GM18870 (cell line): ENCODE results near the gene FGD2.
"Not testable (repeated sequence)": the region's sequence is repeated elsewhere in the genome, so short reads cannot be mapped to it uniquely, and the experiment has no call there.

Experiments used
- ATAC-seq: cut with Tn5 transposase; IDR thresholded peaks from one replicate; pipeline ENCODE4 v1.9.1; 2021; ENCODE audit warnings: moderate library complexity; ENCODE audit not compliant: unreplicated experiment

FGD2 gene

DNA sequence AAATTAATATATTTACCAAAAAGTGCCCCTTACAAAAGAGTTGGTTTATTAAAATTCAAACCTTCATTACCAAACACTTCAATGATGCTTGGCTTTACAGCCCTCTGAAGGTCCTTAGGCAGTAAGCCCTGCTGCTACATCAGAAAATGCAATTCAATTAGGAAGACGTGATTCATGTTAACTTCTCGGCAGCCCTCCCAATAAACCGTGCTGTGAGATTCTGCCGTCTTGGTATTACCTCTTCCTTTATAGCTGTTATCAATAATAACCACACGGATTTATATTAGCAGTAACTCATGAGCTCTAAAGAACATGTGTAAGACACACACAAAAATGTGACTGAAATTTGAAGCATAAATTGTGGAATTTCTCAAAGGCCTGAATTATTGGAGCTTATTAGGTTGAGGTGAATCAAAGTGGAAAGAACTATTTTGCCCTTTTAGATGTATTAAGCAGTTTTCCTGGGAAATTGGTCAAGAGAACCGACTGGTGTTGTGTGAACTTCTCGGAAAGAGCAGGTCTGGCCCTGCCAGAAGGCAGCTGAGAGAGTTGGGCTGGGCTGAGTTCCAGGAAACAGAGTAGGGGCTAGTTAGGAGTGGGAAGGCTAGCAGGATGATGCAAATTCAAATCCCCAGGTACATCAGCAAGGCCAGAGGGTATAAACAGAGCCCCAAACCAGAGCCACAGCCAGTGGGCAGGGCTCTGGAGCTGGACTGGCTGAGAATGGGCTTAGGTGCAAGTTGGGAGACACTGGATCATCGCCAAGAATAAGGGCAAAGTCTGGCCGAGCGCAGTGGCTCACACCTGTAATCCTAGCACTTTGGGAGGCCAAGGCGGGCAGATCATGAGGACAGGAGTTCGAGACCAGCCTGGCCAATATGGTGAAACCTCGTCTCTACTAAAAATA is 33.1 kb downstream of the FGD2 start:
- ATAC-seq, result no peak

DNA sequence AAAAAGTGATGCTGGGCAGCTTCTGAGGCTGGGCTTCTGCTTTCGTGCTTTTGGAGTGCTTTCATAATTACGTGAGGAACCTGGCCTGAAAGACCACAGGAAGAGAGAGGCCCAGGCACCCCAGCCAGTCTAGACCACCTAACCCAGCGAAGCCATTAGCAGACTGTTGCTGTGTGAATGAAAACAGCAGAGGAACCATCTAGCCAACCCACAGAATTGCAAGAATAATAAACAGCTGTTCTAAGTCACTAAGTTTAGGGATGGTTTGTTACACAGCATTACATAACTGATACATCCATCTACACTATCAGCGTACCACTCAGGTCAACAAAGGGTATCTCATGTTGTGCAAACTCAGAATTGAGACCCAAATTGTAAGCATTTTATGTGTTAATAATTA is 34.5 kb downstream of the FGD2 start:
- no peak for ATAC-seq

DNA sequence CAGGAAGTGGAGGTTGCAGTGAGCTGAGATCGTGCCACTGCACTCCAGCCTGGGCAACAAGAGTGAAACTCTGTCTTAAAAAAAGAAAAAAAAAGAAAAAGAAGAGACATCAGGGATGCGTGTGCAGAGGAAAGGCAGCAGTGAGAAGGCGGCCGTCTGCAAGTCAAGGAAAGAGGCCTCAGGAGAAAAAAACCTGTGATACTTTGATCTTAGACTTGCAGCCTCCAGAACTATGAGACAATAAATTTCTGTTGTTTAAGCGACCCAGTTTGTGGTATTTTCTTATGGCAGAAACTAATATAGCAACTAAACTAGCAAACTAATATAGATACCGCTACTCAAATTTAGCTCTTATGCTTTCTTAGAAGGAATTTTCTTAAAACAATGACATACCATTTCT is 36.1 kb downstream of the FGD2 start:
- no peak for ATAC-seq

DNA sequence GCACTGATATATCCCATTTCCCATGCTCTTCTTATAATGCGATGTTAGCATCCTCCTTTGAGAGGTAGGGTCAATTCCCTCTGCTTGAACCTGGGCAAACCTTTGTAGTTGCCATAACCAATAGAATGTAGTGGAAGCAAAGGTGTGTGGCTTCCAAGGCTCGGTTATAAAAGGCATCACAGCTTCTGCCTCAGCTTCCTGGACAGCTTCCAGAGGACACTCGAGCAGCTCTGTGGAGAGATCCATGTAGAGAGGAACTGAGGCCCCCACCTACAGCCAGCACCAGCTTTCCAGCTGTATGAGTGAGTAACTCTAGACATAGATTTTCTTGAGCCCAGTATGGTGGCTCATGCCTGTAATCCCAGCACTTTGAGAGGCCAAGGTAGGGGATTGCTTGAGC is 36.7 kb downstream of the FGD2 start:
- no peak for ATAC-seq

DNA sequence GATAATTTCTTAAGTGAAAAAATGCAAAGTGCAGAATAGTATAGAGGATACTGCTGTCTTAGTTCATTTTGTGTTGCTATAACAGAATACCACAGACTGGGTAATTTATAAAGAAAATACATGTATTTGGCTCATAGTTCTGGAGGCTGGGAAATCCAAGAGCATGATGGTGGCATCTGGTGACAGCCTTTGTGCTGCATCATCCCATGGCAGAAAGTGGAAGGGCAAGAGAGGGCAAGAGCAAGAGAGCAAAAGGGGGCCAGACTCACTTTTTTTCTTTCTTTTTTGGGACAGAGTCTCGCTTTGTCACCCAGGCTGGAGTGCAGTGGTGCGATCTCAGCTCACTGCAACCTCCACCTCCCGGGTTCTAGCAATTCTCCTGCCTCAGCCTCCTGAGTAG is 37.6 kb downstream of the FGD2 start:
- not testable (repeated sequence) for ATAC-seq

DNA sequence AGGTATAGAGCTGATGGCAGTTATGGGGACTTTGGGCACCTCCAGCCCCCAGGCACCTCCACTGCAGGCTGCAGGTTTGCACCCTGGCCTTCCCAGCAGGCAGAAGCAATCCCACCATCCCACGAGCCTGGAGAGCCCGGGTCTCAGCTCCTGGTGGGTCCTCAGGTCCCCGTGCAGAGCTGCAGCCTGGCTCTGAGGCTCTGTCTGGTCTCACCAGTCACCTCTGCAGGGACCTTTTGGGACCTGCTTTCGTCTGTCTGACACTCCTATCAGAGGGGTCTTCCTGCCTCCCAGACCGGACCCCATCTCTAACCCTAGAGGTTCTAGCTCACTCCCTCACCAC is 41.9 kb downstream of the FGD2 start:
- ATAC-seq, result no peak

DNA sequence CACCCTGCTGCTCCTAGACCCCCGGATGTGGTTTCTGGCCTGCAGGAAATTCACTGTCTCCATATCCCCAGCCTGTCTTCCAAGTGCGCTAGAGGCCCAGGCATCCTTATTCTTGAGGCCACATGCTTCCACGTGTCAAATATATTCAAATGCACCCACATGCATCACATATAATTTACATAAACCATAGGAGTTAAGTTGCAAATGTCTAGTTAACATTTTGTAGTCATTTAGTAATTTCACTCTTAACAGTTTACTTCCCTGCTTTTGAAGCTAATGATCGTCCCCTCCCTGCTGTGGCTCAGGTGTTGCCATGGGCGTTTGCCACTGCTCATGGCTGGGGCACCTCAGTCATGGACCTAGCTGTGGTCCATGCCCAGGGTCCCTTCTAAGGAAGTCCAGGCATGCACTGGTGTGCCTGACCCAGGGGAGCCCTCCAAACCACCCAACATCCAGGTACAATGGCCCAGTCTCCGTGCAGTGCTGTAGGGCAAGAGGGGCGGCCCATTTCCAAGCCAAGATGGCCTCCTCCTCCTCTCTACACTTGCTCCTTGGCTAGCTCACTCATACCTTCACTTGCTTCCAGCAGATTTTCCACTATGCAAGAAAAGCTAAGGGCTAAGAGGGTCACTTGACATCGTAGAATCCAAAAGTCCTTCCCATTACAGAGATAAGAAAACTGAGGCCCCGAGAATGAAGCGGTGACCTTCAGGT is 42.4 kb downstream of the FGD2 start:
- ATAC-seq, result no peak

DNA sequence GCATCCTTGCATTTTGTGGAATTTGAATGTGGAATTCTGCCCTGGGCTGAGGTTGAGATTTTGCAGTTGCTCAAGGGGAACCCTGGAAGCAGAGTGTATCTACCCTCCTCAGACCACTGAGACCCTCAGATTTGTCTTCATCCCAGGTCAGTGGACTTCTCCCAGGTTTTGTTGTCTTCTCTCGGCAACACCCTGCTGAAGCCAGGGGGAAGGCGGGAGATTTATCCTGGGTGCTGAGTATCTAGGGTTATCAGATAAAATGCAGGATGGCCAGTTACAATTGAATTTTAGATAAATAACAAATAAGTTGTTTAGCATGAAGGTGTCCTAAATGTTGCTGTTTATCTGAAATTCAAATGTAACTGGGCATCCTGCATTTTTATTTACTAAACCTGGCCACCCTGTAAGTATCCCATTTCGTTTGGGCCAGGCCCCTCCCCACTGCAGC is 43.0 kb downstream of the FGD2 start:
- ATAC-seq, result no peak

DNA sequence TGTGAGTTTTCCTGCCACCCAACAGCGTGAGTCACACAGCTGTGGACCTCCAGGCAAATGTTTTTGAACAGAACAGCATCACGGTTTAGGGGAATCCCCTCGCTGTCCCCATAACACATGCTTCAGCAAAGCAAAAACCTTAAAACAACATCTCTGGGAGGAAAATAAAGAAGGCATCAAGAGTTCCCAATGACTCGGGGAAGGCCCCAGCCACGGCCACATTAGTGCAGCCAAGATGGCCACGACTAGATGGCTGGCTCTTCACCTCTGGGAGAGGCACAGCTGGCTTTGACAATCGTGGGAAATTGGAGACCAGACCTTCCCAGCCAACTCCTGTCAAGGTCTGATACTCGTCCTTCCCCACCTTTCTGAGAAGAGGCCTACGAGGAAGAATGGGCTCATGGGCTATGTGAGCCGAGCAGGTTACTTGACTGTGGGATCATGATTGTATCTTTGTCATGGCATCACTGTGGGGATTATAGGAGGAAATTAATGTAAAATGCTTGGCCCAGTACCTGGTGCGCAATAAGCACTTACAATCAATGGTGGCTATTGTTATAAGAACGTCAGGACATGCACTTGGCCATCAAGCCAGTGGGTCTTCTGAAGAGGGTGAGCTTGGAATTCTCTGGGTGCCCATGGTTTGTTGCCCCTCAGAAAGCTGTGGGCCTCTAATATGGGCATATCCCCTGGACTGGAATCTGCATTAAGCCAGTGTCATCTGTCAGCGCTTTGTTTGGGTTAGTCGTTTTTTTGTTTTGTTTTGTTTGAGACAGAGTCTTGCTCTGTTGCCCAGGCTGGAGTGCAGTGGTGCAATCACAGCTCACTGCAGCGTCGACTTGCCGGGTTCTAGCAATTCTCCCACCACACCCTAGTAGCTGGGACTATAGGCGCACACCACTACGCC is 43.6 kb downstream of the FGD2 start:
- ATAC-seq, result peak; percentile 59

DNA sequence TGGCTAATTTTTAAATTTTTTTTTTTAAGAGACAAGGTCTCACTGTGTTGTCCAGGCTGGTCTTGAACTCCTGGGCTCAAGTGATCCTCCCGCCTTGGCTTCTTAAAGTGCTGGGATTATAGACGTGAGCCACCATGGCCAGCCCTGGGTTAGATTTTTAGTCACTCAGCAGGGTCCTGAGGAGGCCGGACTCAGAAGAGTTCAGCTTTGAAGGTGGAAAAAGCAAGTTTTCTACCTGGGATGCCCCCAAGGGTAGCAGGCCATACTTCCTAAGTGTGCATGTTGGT is 44.2 kb downstream of the FGD2 start:
- ATAC-seq, result no peak

DNA sequence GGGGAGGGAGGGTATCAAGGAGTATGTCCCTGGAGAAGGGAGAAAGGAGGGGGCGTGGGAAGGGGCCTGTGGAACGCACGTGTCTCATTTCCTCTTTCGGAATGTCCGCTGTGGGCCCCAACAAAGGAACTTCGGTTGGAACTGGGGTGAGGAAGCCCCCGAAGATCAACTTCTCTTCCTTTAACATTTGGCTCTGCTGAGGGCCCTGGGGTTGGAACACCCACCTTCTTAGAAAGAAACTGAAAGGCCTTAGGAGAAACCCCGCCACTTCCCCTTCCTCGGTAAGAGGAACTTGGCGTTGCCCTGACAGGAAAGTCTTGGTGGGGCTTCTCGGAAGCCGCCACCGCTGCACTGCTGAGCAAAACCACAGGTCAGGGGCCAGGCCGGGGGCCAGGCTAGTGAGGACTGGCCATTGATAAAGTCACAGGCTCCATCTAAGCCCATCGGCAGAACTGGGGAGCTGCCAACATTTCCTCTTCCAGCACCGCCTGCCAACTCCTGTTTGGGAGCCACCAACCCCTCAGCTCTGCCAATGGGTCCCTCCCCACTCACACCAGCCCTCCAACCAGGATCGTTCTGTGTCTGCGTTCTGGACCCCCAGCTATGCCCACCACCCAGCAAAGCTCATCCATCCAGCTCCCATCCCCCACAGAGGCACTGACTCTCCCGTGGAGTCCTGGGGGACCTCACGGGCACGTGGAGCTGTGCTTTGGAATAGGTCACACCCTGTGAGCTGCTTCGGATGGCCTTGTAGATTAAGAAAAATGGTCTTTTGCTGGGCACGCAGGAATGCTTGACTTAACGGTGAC is 44.8 kb downstream of the FGD2 start:
- ATAC-seq, result no peak

DNA sequence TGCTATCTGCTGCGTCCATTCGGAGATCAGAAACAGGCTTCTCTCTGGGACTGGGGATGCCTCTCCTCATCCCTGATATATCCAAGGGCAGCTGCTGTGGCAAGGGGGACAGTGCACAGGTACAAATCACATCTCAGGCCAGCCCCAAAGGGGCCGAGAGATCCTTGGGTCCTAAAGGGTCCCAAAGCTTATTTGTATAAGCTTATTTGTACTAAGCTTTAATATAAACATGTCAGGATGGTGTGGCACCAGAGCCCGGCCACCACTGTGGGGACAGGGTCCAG is 45.3 kb downstream of the FGD2 start:
- no peak for ATAC-seq

DNA sequence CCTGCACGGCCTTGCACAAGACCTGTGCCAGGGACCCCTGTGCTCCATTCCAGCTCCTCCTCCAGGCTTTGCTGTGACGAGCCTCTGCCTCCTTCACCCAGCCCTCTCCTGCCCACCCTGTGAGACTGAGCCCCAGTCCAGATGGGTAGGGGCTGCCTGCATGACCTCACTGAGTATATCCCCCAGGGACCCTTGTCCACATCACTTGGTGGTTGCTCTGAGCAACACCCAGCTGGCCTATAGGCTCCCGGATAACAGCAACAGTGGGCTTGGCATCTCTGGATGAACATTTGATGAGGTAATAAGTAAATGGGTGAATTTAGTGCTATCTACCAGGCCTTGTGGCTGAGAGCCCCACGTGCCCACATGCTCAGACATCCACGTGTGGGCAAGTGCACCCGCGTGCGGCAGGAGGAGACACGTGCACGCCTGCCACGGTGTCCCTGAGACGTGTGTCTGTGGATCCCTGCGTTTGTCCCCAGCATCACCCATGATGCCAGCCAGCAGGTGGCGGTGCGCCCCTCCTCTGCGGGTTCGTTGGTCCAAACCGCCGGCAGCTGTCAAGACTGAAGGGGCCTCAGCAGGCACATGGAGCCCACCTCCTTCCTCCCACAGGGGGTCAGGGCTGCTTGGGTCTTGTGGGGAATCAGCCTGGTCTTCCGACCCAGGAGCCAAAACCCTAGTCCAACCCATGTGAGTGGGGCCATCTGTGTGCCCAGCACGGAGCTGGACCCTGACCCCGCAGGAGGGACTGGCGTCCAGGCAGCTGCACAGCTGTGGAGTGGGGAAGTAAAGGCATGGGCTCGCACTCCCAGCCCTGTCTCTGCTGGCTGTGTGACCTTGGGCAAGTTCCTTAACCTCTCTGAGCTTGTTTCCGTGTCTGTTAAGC is 45.9 kb downstream of the FGD2 start:
- no peak for ATAC-seq

DNA sequence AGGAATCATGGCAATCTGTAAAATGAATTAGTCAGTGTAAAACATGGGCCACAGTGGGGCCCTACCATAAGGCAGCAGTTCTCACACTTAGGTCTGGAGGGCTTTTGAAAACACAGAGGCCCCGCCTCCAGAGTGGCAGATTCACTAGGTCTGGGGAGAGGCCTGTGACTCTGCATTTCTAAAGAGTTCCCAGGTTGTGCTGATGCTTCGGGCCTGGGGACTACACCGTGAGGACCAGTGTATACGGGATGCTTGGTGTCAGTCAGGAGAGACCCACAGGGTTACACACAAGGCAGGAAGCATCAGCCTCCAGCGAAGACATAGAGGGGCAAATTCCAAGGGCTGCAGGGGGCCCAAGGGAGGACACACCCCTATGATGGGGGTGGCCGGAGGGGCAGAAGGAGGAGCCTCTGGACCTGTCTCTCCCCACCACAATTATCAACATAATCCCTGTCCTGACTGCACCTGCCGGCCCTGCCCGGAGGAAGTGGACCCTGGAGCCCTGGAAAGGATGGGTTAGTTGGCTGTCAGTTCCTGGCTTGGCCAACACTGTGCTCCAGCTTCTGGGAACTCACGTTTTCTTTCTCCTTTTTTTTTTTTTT is 46.7 kb downstream of the FGD2 start:
- ATAC-seq, result no peak

DNA sequence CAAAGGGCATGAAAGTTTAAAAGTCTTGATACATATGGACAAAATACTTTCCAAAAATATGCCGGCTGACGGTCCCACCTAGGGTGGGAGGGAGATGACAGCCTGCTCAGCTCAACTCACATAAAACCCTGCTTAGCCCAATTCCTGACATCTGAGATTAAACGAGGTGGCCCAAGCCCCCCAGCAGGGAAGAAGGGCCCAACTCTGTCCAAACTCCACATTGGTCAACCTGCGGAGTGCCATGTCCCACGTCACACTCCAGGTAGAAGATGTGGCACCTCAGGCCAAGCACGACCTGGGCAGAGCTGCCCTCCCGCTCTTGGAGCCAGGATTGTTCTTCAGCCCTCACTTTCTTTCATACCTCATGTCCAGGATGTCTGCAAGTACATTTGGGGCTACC is 48.2 kb downstream of the FGD2 start:
- ATAC-seq, result no peak

DNA sequence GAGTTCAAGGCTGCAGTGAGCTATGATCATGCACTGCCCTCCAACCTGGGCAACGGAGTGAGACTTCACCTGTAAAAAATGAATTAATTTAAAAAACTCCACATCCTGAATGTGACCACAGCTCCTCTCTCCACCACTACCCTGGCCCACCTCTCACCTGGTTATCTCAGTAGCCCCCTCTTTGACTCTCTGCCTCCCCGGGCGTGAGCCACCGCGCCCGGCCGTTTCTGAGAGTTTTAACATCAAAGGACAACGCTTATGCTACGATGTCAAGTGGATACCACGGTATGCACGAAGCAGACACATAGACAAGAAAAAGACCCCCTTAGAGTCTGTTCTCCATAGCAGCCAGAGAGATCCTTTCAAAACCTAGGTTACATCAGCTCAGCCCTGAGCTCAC is 48.7 kb downstream of the FGD2 start:
- no peak for ATAC-seq

DNA sequence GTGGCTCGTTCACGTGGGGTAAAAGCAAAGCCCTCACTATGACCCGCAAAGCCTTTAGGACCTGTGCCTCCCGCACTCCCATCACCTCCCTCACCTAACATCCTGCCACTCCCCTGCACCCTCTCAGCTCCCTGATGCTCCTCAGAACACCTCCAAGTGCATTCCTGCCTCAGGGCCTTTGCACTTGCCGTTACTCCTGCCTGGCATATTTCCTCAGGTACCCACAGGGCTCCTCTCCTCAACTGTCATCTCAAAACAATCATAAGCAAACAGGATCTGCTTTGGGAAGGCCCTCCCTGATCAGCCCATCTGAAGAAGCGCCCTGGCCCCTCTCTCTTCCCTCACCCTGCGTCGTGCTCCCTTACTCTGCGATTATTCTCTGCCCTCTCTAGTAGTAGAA is 49.1 kb downstream of the FGD2 start:
- no peak for ATAC-seq

DNA sequence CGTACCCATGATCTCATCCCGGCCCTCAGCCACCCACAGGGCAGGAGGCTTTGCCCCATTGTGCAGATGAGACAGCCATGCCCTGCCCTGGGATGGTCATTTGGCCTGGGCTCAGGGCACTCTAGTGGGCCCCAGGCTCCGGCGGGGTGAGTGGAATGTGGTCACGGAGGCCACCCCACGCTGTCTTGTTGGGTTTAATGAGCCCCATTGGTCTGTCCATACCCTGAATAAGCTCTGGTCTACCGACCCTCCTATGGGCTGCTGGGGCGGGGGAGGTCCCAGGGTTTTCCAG is 50.6 kb downstream of the FGD2 start:
- ATAC-seq, result no peak

DNA sequence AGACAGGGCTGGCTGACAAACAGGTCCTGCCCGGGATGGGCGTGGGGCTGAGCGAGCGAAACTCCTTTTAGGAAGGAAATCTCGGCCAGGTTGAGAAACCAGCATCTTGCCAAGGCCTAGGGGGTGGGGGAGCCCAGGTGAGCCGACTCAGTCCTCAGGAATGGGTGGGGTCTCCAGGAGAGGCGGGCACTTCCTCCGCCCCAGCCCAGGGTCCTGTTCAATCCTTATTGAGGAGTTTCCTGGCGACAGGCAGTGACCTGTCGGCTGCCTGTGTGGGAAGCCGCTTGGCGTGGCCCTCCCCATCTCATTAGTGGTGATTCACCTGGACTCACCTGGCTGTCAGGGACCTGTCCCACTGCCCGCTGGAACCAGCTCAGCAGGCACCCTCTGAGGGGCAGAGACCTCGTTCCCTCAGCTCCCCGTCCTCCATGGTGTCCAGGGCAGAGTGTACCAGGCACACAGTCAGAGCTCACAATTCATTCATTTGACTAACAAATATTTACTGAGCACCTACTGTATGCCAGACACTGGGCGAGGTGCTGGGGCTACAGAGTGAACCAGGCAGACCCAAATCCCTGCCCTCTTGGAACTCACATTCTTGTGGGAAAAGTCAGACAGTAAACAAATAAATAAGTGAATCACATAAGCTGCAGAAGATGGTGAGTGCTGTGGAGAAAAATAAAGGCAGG is 51.1 kb downstream of the FGD2 start:
- ATAC-seq, result no peak
